GM19240 (cell line): ENCODE data around the gene ABCA7.

ENCODE experiments used
- DNase-seq: peaks from one replicate; pipeline ENCODE4 v3.0.0; 2011; ENCODE audit warnings: low spot score; ENCODE audit not compliant: insufficient read length

The ABCA7 gene

DNA sequence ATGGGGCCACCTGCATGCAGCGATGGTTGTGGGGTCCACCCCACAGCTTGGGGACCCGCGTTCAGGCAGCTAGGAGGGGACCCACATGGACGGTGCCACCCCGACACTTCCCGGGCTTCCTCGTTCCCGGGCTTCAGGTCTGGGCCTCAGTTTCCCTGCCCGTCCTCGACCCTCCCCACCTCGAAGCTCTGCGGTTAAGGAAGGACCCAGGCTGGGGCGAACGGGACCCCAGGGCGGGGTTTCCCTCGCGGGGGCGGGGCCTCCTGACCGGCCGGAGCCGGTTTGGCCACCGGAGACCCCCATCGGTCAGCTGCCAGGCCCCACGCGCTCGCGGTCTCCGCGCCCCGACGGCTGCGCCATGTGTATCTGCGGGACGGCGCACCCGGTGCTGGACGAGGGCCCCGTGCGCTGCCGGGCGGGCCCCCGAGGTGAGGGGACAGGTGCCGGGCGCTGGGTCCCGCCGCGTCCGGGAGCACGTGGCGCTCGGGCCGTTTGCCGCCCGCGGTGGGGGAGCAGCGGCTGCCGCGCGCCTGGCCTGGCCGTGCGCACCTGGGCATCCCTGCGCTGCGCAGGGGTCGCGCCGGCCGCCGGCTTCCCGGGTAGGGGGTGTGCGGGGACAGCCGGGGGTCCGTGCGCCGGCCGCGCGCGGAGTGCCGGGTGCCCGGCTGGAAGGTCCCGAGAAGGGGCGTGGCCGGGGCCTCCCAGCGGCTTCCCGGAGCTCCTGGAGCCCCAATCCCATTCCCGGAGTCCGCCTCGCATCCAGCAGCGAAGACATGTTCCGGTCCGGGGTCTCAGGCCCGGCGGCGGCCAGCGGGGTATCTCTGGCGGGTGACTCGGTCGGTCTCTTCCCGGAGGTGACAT, 31.3 kb downstream of the ABCA7 start:
- no peak for DNase-seq

- DNase-seq = no peak
These were observed 32.6 kb downstream of the ABCA7 start for GRCh38 chr19:1072371-1073015.

- no peak for DNase-seq
These were observed 33.4 kb downstream of the ABCA7 start for GRCh38 chr19:1073063-1073955.

DNA sequence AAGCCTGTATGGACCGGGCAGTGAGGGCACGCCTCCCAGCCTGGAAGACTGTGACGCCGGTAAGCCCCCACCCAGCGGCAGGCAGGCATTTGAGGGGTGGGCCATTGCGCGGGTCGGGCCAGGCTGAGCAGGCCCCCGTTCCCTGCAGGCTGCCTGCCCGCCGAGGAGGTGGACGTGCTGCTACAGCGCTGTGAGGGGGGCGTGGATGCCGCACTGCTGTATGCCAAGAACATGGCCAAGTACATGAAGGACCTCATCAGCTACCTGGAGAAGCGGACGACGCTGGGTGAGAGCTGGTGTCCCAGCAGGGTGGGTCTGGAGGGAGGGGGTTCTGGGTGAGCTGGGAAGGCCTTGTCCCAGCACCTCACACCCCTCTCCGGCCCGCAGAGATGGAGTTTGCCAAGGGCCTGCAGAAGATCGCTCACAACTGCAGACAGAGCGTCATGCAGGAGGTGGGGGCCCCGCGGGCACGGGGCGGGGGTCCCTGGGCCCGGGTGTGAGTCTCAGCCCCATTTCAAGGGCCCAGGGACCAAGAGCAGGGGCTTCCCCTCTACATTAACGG, 34.1 kb downstream of the ABCA7 start:
- DNase-seq = no peak

DNA sequence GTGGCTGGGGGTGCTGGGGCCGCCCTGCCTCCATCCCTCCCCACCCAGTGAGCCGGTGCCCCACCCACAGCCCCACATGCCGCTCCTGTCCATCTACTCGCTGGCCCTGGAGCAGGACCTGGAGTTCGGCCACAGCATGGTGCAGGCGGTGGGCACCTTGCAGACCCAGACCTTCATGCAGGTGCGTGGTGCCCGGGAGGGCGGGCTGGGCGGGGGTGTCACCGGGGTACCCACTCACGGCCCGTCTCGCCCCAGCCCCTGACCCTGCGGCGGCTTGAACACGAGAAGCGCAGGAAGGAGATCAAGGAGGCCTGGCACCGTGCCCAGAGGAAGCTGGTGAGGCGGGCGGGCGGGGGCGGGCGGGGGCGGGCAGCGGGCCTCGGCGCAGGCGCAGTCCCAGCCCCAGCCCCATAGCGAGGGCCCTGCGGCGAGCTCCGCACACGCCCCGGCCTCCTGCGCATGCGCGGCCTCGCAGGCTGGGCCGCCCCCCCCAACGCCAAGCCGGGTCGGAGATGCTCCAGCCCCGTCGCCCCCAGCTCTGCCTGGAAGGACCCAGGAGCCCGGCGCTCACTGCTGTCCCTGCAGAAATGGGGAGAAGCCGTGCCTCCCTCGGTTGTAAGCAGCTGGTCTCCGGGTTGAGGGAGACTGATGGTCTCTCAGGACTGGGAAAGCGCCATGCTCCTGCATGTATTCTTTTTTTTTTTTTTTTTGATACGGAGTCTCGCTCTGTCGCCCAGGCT, 34.8 kb downstream of the ABCA7 start:
- DNase-seq = peak; percentile 95

- DNase-seq = no peak
These were observed 36.1 kb downstream of the ABCA7 start for GRCh38 chr19:1076046-1076386.

GRCh38 chr19:1076951-1077350, 37.0 kb downstream of the ABCA7 start:
- peak; percentile 100 for DNase-seq

DNA sequence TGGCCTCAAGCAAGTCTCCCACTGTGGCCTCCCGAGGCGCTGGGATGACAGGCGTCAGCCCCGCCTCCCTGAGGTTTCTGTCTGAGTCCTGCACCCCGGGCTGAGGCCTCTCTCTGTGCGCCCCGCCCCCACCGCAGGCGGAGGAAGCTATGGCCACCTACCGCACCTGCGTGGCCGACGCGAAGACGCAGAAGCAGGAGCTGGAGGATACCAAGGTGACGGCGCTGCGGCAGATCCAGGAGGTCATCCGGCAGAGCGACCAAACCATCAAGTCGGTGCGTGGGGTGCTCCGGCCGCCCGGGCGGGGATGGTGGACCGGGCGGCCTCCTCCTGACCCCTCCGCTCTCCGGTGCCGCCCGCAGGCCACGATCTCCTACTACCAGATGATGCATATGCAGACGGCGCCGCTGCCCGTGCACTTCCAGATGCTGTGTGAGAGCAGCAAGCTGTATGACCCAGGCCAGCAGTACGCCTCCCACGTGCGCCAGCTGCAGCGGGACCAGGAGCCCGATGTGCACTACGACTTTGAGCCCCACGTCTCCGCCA, 39.7 kb downstream of the ABCA7 start:
- DNase-seq = no peak

DNA sequence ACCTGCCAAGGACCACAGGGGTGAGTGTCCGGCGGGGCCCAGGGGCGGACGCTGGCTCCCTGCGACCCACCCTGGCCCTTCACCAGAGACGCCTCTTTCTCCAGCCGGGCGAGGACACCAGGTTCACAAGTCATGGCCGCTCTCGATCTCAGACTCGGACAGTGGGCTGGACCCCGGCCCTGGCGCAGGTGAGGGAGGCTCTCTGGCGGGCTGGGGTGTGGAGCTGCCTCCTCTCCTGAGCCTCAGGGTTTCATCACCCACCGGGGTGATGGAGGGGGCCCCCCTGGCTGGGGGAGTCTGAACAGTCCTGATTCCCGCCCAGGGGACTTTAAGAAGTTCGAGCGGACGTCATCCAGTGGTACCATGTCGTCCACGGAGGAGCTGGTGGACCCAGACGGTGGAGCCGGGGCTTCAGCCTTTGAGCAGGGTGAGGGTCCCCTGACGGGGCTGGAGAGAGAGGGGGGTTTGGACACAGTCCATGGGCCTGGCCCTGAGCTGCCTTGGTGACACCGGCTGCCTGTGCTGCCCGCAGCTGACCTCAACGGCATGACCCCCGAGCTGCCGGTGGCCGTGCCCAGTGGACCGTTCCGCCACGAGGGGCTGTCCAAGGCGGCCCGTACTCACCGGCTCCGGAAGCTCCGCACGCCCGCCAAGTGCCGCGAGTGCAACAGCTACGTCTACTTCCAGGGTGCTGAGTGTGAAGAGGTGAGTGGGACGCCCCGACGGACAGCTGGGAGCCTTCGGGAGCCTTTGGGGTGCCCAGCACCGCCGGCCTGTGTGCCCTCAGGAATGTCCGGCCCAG, 40.7 kb downstream of the ABCA7 start:
- no peak for DNase-seq

GRCh38 chr19:1081301-1082164, 41.6 kb downstream of the ABCA7 start:
- DNase-seq = no peak

DNA sequence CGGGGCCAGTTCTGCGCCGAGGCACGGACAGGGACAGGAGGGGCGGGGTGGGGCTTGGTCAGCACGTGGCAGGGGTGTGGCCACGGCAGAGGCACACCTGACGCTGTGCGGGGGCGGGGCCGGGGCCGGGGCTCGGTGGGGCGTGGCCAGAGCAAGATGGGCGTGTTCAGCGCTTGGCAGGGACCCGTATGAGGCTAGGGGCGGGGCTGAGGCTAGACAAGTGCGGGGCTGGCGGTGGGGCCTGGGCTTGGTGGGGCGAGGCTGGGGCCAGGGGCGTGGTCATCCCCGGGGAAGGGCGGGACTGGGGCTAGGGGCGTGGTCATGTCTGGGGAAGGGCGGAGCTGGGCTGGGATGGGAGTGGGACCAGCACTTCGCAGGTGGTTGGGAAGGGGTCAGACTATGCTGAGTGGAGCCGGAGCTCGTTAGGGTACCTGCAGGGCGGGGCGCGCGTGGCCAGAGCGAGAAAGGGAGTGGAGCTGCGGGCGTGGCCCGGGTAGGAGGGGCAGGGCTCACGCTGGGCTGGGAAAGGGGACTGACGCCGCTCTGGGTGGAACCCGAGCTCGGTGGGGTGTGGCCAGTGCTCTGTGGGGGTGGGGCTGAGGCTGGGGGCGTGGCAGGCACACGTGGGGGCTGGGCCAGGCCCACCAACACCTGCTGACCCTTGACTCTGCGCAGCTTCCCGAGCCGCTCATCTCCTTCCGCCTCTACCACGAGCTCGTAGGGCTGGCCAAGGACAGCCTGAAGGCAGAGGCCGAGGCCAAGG, 42.4 kb downstream of the ABCA7 start:
- peak; percentile 47 for DNase-seq

DNA sequence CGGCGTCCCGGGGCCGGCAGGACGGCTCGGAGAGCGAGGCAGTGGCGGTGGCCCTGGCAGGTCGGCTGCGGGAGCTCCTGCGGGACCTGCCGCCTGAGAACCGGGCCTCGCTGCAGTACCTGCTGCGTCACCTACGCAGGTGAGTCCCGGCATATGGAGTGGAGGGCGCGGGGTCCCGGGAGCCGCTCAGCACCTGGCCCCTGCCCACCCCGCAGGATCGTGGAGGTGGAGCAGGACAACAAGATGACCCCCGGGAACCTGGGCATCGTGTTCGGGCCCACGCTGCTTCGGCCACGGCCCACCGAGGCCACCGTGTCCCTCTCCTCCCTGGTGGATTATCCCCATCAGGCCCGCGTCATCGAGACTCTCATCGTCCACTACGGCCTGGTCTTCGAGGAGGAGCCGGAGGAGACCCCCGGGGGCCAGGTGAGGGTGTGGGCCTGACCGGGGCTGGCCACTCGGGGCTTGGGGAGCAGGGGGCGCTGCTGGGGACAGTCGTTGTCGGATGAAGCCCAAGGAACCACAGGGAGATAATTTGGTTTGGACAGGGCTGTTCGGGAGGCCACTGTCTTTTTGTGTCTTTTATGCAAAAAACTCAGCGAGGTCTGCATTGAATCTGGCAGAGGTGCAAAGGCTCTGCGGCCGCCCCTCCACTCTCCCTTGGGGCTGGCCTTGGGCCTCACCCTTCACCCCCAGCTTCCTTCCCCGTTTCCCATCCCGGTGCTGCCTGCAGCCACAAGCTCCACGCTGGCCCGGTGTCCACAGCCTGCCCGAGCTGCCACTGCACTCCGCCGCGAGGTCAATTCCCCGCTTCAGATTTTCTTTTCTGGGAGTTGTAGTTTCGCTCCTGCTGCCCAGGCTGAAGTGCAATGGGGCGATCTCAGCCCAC, 43.3 kb downstream of the ABCA7 start:
- DNase-seq = no peak

- no peak for DNase-seq
These were observed 44.3 kb downstream of the ABCA7 start for GRCh38 chr19:1084024-1084868.

- no peak for DNase-seq
These were observed 45.2 kb downstream of the ABCA7 start for GRCh38 chr19:1085053-1085658.

DNA sequence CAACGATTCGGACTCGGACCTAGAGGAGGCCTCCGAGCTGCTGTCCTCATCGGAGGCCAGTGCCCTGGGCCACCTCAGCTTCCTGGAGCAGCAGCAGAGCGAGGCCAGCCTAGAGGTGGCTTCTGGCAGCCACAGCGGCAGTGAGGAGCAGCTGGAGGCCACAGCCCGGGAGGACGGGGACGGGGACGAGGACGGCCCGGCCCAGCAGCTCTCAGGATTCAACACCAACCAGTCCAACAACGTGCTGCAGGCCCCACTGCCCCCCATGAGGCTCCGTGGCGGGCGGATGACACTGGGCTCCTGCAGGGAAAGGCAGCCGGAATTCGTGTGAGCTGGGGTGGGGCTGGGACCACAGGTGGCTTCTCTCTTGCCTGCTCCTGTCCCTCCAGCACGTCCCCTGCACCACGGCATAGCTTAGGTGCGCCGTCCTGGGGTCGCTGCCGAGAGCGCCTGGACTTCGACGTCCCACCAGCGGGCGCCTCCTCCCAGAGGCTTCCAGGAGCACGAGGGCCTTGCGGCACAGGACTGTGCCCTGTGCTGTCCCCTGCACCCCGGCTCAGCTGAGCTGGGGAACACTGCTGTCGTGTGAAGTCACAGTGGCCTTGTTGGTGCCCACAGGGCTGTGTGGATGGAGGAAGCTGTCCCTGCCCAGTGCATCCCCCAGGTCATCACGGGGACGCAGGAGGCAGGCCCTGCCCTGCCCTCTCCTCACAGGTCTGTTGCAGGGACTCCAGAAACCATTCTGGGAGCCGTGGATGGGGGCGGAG, 46.0 kb downstream of the ABCA7 start:
- DNase-seq = no peak
